HEK293 (cell line): ENCODE measurements around the gene ASIC4.

ENCODE experiments used
- GLI2 ChIP-seq: fragments of 450-650 bp; formaldehyde crosslinking; IDR thresholded peaks from 2 replicates; pipeline ENCODE4; 2017; ENCODE audit warnings: missing biosample characterization, missing genetic modification characterization, low read depth, borderline replicate concordance
- KLF16 ChIP-seq: fragments of 450-650 bp; formaldehyde crosslinking; IDR thresholded peaks from 2 replicates; pipeline ENCODE4 v1.5.1; 2017; ENCODE audit warnings: missing biosample characterization, missing genetic modification characterization
- MYNN ChIP-seq: fragments of 450-650 bp; formaldehyde crosslinking; IDR thresholded peaks from 2 replicates; pipeline ENCODE4 v1.5.1; 2016; ENCODE audit warnings: missing biosample characterization, missing genetic modification characterization, borderline replicate concordance
- ZFP37 ChIP-seq: fragments of 450-650 bp; formaldehyde crosslinking; IDR thresholded peaks from 2 replicates; pipeline ENCODE4 v1.5.1; 2016; ENCODE audit warnings: missing biosample characterization, missing genetic modification characterization
- ZFP69B ChIP-seq: fragments of 450-650 bp; formaldehyde crosslinking; IDR thresholded peaks from 2 replicates; pipeline ENCODE4 v1.5.1; 2016; ENCODE audit warnings: missing biosample characterization, missing genetic modification characterization
- ZNF16 ChIP-seq: fragments of 450-650 bp; formaldehyde crosslinking; IDR thresholded peaks from 2 replicates; pipeline ENCODE4 v1.5.1; 2016; ENCODE audit warnings: low read depth, missing biosample characterization, missing genetic modification characterization
- ZNF174 ChIP-seq: fragments of 450-650 bp; formaldehyde crosslinking; IDR thresholded peaks from 2 replicates; pipeline ENCODE4 v1.5.0; 2017; ENCODE audit warnings: missing biosample characterization, mild to moderate bottlenecking, missing genetic modification characterization
- ZNF211 ChIP-seq: fragments of 450-650 bp; formaldehyde crosslinking; IDR thresholded peaks from 2 replicates; pipeline ENCODE4 v1.5.1; 2016; ENCODE audit warnings: low read depth, missing biosample characterization, missing genetic modification characterization
- ZNF302 ChIP-seq: fragments of 450-650 bp; formaldehyde crosslinking; IDR thresholded peaks from 2 replicates; pipeline ENCODE4 v1.5.1; 2016; ENCODE audit warnings: missing biosample characterization, missing genetic modification characterization, low read depth
- ZNF391 ChIP-seq: fragments of 450-650 bp; formaldehyde crosslinking; IDR thresholded peaks from 2 replicates; pipeline ENCODE4 v1.5.1; 2016; ENCODE audit warnings: low read depth, missing biosample characterization, missing genetic modification characterization, borderline replicate concordance
- ZNF426 ChIP-seq: fragments of 450-650 bp; formaldehyde crosslinking; IDR thresholded peaks from 2 replicates; pipeline ENCODE4 v1.5.1; 2017; ENCODE audit warnings: missing biosample characterization, missing genetic modification characterization, mild to moderate bottlenecking, inconsistent platforms, moderate library complexity
- ZNF433 ChIP-seq: fragments of 450-650 bp; formaldehyde crosslinking; IDR thresholded peaks from 2 replicates; pipeline ENCODE4 v1.5.1; 2016; ENCODE audit warnings: missing biosample characterization, missing genetic modification characterization, low read depth
- ZNF521 ChIP-seq: fragments of 450-650 bp; formaldehyde crosslinking; IDR thresholded peaks from 2 replicates; pipeline ENCODE4 v1.5.1; 2017; ENCODE audit warnings: missing biosample characterization, mild to moderate bottlenecking, missing genetic modification characterization
- ZNF585B ChIP-seq: fragments of 450-650 bp; formaldehyde crosslinking; IDR thresholded peaks from 2 replicates; pipeline ENCODE4 v1.5.1; 2016; ENCODE audit warnings: missing biosample characterization, missing genetic modification characterization
- ZNF768 ChIP-seq: fragments of 450-650 bp; formaldehyde crosslinking; IDR thresholded peaks from 2 replicates; pipeline ENCODE4 v1.5.1; 2018; ENCODE audit warnings: missing biosample characterization, mild to moderate bottlenecking, missing genetic modification characterization
- ZNF776 ChIP-seq: fragments of 450-650 bp; formaldehyde crosslinking; IDR thresholded peaks from 2 replicates; pipeline ENCODE4 v1.5.0; 2017; ENCODE audit warnings: missing biosample characterization, missing genetic modification characterization, borderline replicate concordance
- ZNF843 ChIP-seq: fragments of 450-650 bp; formaldehyde crosslinking; IDR thresholded peaks from 2 replicates; pipeline ENCODE4 v1.5.1; 2016; ENCODE audit warnings: missing biosample characterization, missing genetic modification characterization
- TF ChIP-seq, protein P1 (sequence below): fragments of 450-650 bp; IDR thresholded peaks from 2 replicates; pipeline ENCODE4 v1.5.1; 2018; ENCODE audit warnings: missing biosample characterization, missing genetic modification characterization
- TF ChIP-seq, protein P2 (sequence below): fragments of 450-650 bp; formaldehyde crosslinking; IDR thresholded peaks from 2 replicates; pipeline ENCODE4 v1.5.1; 2017; ENCODE audit warnings: missing biosample characterization, missing genetic modification characterization
- TF ChIP-seq, protein P3 (sequence below): fragments of 450-650 bp; formaldehyde crosslinking; IDR thresholded peaks from 2 replicates; pipeline ENCODE4 v1.5.1; 2016; ENCODE audit warnings: missing biosample characterization, missing genetic modification characterization
- TF ChIP-seq, protein P4 (sequence below): fragments of 450-650 bp; formaldehyde crosslinking; conservative IDR thresholded peaks from 2 replicates; pipeline ENCODE4 v1.5.1; 2016; ENCODE audit warnings: low read depth, missing biosample characterization, missing genetic modification characterization
- TF ChIP-seq, protein P5 (sequence below): fragments of 450-650 bp; formaldehyde crosslinking; IDR thresholded peaks from 2 replicates; pipeline ENCODE4 v1.5.1; 2016; ENCODE audit warnings: missing biosample characterization, missing genetic modification characterization, low read depth
- TF ChIP-seq, protein P6 (sequence below): fragments of 450-650 bp; formaldehyde crosslinking; IDR thresholded peaks from 2 replicates; pipeline ENCODE4 v1.5.1; 2017; ENCODE audit warnings: missing biosample characterization, missing genetic modification characterization
- TF ChIP-seq, protein P7 (sequence below): fragments of 450-650 bp; formaldehyde crosslinking; IDR thresholded peaks from 2 replicates; pipeline ENCODE4 v1.5.1; 2016; ENCODE audit warnings: missing biosample characterization, missing genetic modification characterization

ASIC4 gene

DNA sequence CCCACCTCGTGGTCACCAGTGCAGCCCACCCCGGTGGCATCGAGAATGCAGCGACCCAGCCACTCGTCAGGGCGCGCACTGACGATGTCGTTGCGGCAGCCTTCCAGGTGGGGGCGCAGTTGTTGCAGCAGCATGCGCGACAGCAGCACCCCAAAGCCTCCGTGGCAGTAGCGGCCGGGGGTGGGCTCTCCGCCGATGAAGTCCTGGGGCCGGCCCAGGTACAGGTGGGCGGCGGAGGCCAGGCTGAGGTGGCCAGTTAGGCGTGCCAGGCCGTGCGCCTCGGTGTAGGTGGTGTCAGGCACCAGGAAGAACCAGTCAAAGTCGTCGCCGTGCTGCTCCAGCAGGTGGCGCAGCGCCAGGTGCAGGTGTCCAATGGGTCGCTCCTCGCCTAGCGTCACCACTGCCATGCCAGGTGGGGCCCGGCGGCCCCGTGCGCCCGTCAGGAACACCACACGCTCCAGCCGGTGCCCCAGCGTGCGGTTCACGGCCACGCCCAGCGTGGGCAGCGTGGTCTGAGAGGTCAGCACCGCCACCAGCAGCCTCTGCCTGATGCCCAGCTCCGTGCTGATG, 27.4 kb downstream of the ASIC4 start (continued):
- TF ChIP-seq, protein P1, sequence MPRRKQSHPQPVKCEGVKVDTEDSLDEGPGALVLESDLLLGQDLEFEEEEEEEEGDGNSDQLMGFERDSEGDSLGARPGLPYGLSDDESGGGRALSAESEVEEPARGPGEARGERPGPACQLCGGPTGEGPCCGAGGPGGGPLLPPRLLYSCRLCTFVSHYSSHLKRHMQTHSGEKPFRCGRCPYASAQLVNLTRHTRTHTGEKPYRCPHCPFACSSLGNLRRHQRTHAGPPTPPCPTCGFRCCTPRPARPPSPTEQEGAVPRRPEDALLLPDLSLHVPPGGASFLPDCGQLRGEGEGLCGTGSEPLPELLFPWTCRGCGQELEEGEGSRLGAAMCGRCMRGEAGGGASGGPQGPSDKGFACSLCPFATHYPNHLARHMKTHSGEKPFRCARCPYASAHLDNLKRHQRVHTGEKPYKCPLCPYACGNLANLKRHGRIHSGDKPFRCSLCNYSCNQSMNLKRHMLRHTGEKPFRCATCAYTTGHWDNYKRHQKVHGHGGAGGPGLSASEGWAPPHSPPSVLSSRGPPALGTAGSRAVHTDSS: no peak
- TF ChIP-seq ZNF843 (tag by site-specific recombination): peak; percentile 56
- TF ChIP-seq, protein P2, sequence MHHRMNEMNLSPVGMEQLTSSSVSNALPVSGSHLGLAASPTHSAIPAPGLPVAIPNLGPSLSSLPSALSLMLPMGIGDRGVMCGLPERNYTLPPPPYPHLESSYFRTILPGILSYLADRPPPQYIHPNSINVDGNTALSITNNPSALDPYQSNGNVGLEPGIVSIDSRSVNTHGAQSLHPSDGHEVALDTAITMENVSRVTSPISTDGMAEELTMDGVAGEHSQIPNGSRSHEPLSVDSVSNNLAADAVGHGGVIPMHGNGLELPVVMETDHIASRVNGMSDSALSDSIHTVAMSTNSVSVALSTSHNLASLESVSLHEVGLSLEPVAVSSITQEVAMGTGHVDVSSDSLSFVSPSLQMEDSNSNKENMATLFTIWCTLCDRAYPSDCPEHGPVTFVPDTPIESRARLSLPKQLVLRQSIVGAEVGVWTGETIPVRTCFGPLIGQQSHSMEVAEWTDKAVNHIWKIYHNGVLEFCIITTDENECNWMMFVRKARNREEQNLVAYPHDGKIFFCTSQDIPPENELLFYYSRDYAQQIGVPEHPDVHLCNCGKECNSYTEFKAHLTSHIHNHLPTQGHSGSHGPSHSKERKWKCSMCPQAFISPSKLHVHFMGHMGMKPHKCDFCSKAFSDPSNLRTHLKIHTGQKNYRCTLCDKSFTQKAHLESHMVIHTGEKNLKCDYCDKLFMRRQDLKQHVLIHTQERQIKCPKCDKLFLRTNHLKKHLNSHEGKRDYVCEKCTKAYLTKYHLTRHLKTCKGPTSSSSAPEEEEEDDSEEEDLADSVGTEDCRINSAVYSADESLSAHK (tag by site-specific recombination): no peak
- TF ChIP-seq, protein P3, sequence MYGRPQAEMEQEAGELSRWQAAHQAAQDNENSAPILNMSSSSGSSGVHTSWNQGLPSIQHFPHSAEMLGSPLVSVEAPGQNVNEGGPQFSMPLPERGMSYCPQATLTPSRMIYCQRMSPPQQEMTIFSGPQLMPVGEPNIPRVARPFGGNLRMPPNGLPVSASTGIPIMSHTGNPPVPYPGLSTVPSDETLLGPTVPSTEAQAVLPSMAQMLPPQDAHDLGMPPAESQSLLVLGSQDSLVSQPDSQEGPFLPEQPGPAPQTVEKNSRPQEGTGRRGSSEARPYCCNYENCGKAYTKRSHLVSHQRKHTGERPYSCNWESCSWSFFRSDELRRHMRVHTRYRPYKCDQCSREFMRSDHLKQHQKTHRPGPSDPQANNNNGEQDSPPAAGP (tag by site-specific recombination): peak; percentile 79; the same call in 1 of the 2 replicates
- no peak for TF ChIP-seq GLI2 (tag by site-specific recombination)
- TF ChIP-seq ZFP37: peak; percentile 90
- TF ChIP-seq, protein P4, sequence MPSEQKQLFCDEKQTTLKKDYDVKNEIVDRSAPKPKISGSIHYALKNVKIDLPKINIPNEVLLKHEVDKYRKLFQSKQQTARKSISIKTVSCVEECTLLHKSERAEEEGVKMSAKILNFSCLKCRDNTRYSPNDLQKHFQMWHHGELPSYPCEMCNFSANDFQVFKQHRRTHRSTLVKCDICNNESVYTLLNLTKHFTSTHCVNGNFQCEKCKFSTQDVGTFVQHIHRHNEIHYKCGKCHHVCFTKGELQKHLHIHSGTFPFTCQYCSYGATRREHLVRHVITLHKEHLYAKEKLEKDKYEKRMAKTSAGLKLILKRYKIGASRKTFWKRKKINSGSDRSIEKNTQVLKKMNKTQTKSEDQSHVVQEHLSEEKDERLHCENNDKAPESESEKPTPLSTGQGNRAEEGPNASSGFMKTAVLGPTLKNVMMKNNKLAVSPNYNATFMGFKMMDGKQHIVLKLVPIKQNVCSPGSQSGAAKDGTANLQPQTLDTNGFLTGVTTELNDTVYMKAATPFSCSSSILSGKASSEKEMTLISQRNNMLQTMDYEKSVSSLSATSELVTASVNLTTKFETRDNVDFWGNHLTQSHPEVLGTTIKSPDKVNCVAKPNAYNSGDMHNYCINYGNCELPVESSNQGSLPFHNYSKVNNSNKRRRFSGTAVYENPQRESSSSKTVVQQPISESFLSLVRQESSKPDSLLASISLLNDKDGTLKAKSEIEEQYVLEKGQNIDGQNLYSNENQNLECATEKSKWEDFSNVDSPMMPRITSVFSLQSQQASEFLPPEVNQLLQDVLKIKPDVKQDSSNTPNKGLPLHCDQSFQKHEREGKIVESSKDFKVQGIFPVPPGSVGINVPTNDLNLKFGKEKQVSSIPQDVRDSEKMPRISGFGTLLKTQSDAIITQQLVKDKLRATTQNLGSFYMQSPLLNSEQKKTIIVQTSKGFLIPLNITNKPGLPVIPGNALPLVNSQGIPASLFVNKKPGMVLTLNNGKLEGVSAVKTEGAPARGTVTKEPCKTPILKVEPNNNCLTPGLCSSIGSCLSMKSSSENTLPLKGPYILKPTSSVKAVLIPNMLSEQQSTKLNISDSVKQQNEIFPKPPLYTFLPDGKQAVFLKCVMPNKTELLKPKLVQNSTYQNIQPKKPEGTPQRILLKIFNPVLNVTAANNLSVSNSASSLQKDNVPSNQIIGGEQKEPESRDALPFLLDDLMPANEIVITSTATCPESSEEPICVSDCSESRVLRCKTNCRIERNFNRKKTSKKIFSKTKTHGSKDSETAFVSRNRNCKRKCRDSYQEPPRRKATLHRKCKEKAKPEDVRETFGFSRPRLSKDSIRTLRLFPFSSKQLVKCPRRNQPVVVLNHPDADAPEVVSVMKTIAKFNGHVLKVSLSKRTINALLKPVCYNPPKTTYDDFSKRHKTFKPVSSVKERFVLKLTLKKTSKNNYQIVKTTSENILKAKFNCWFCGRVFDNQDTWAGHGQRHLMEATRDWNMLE (tag by site-specific recombination): no peak
- TF ChIP-seq ZNF174 (tag by site-specific recombination): no peak
- no peak for TF ChIP-seq ZNF776
- no peak for TF ChIP-seq ZNF521 (tag by site-specific recombination)
- TF ChIP-seq, protein P5, sequence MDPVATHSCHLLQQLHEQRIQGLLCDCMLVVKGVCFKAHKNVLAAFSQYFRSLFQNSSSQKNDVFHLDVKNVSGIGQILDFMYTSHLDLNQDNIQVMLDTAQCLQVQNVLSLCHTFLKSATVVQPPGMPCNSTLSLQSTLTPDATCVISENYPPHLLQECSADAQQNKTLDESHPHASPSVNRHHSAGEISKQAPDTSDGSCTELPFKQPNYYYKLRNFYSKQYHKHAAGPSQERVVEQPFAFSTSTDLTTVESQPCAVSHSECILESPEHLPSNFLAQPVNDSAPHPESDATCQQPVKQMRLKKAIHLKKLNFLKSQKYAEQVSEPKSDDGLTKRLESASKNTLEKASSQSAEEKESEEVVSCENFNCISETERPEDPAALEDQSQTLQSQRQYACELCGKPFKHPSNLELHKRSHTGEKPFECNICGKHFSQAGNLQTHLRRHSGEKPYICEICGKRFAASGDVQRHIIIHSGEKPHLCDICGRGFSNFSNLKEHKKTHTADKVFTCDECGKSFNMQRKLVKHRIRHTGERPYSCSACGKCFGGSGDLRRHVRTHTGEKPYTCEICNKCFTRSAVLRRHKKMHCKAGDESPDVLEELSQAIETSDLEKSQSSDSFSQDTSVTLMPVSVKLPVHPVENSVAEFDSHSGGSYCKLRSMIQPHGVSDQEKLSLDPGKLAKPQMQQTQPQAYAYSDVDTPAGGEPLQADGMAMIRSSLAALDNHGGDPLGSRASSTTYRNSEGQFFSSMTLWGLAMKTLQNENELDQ (tag by site-specific recombination): no peak
- TF ChIP-seq ZNF585B (tag by site-specific recombination): no peak
- TF ChIP-seq, protein P6, sequence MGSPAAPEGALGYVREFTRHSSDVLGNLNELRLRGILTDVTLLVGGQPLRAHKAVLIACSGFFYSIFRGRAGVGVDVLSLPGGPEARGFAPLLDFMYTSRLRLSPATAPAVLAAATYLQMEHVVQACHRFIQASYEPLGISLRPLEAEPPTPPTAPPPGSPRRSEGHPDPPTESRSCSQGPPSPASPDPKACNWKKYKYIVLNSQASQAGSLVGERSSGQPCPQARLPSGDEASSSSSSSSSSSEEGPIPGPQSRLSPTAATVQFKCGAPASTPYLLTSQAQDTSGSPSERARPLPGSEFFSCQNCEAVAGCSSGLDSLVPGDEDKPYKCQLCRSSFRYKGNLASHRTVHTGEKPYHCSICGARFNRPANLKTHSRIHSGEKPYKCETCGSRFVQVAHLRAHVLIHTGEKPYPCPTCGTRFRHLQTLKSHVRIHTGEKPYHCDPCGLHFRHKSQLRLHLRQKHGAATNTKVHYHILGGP (tag by site-specific recombination): no peak
- no peak for TF ChIP-seq ZNF302 (tag by site-specific recombination)
- TF ChIP-seq, protein P7, sequence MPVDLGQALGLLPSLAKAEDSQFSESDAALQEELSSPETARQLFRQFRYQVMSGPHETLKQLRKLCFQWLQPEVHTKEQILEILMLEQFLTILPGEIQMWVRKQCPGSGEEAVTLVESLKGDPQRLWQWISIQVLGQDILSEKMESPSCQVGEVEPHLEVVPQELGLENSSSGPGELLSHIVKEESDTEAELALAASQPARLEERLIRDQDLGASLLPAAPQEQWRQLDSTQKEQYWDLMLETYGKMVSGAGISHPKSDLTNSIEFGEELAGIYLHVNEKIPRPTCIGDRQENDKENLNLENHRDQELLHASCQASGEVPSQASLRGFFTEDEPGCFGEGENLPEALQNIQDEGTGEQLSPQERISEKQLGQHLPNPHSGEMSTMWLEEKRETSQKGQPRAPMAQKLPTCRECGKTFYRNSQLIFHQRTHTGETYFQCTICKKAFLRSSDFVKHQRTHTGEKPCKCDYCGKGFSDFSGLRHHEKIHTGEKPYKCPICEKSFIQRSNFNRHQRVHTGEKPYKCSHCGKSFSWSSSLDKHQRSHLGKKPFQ (tag by site-specific recombination): no peak
- peak; percentile 83; the same call in 1 of the 2 replicates for TF ChIP-seq ZNF391 (tag by site-specific recombination)
- TF ChIP-seq ZNF433 (tag by site-specific recombination): no peak
- TF ChIP-seq ZFP69B (tag by site-specific recombination): peak; percentile 98
- TF ChIP-seq MYNN (tag by site-specific recombination): no peak
- TF ChIP-seq ZNF211 (tag by site-specific recombination): no peak
- peak; percentile 74; the same call in 1 of the 2 replicates for TF ChIP-seq KLF16 (tag by site-specific recombination)
- no peak for TF ChIP-seq ZNF16 (tag by site-specific recombination)
- no peak for TF ChIP-seq ZNF426 (tag by site-specific recombination)
- TF ChIP-seq ZNF768 (tag by site-specific recombination): no peak
